GM12878 (cell line): Measurements from ENCODE around the gene NSFL1C. TPM values are rescaled to one million over a fixed set of nuclear protein-coding genes. Genes with fewer than 3 reads are reported as not detected.
A peak's percentile ranks its signal among the peaks of the same experiment; 100 is the strongest.

Experiments
- BHLHE40 ChIP-seq, 2 experiments: fragments of 450-650 bp in 1 of 2; IDR thresholded peaks; 2 replicates each; pipeline ENCODE4 v1.6.1; 2011 to 2017; ENCODE audit warnings: low read depth in 2 of 2, borderline replicate concordance in 1 of 2, improper control_type of control experiment in 1 of 2, low read length in 1 of 2, mild to moderate bottlenecking in 1 of 2
- EED ChIP-seq: sonication (generic); IDR thresholded peaks from 2 replicates; pipeline ENCODE4 v1.6.1; 2016; ENCODE audit warnings: antibody characterized with exemption, low read depth
- KDM1A ChIP-seq: fragments of 200-600 bp; sonication (generic); IDR thresholded peaks from 2 replicates; pipeline ENCODE4 v1.6.1; 2016; ENCODE audit warnings: borderline replicate concordance
- POU2F2 ChIP-seq: IDR thresholded peaks from 3 replicates; pipeline ENCODE4 v1.6.1; 2011; ENCODE audit warnings: low read depth, mild to moderate bottlenecking, low read length, borderline replicate concordance
- RAD51 ChIP-seq: fragments of 450-650 bp; IDR thresholded peaks from 2 replicates; pipeline ENCODE4 v1.6.1; 2016; ENCODE audit warnings: moderate library complexity, mild to moderate bottlenecking, inconsistent platforms
- RFX5 ChIP-seq: IDR thresholded peaks from 2 replicates; pipeline ENCODE4 v1.6.1; 2011; ENCODE audit warnings: low read depth, low read length, improper control_type of control experiment
- STAT1 ChIP-seq: fragments of 450-650 bp; conservative IDR thresholded peaks from 2 replicates; pipeline ENCODE4 v1.6.1; 2014; ENCODE audit warnings: antibody characterized with exemption, mild to moderate bottlenecking
- YY1 ChIP-seq: IDR thresholded peaks from 2 replicates; pipeline ENCODE4 v1.6.1; 2011; ENCODE audit warnings: low read depth, mild to moderate bottlenecking, low read length
- ZZZ3 ChIP-seq: IDR thresholded peaks from 2 replicates; pipeline ENCODE4 v1.6.1; 2011; ENCODE audit warnings: low read depth; ENCODE audit not compliant: control insufficient read depth, insufficient read length
- polyA plus RNA-seq, 11 experiments: library from polyadenylated mRNA; depleted of rRNA in 4 of 11; unstranded in 6 of 11; stranded (reverse) in 5 of 11; fragments of >200 nt; fragmentation: Nextera tagmentation in 4 of 11; fragmentation: Illumina TruSeq in 1 of 11; extraction: Ambion mirVana in 4 of 11; extraction: Trizol in 1 of 11; gene quantifications; 1 replicate in 1 of 11; 2 replicates in 10 of 11; pipeline versions ENCODE4 v1.2.1 to v1.2.3, GENCODE V29; 2011 to 2016; ENCODE audit warnings: inconsistent platforms in 2 of 11, missing spikeins in 2 of 11, low read depth in 1 of 11
- total RNA-seq, 4 experiments: library from RNA; depleted of rRNA in 3 of 4; stranded (reverse); fragments of >200 nt in 3 of 4; fragmentation: Illumina TruSeq in 1 of 4; extraction: Trizol in 1 of 4; gene quantifications; 2 replicates each; pipeline versions ENCODE4 v1.2.1 to v1.2.3, GENCODE V29; 2013 to 2021
- TF ChIP-seq, protein P1 (sequence below): IDR thresholded peaks from 2 replicates; pipeline ENCODE4 v1.6.1; 2011; ENCODE audit warnings: low read depth, mild to moderate bottlenecking, low read length, moderate library complexity, borderline replicate concordance; ENCODE audit errors: extremely low read depth
- TF ChIP-seq, protein P2 (sequence below): fragments of 450-650 bp; IDR thresholded peaks from 2 replicates; pipeline ENCODE4 v1.6.1; 2014; ENCODE audit warnings: mild to moderate bottlenecking
- TF ChIP-seq, protein P3 (sequence below): IDR thresholded peaks from 2 replicates; pipeline ENCODE4 v1.6.1; 2011; ENCODE audit warnings: borderline replicate concordance, low read depth, mild to moderate bottlenecking, moderate library complexity, low read length; ENCODE audit not compliant: insufficient read depth, poor library complexity, severe bottlenecking
- TF ChIP-seq, protein P4 (sequence below): IDR thresholded peaks from 2 replicates; pipeline ENCODE4 v1.6.1; 2012; ENCODE audit warnings: mild to moderate bottlenecking, low read depth, low read length
- TF ChIP-seq, protein P5 (sequence below): fragments of 150-350 bp; IDR thresholded peaks from 2 replicates; pipeline ENCODE4 v1.6.1; 2016; ENCODE audit warnings: low read depth, low read length
- TF ChIP-seq, protein P6 (sequence below): fragments of 450-650 bp; IDR thresholded peaks from 2 replicates; pipeline ENCODE4 v1.6.1; 2017; ENCODE audit warnings: mild to moderate bottlenecking, low read depth, inconsistent platforms; ENCODE audit not compliant: poor library complexity, severe bottlenecking

Gene NSFL1C
- total and polyA plus RNA-seq, 10 of the 15 experiments (the other 5 are each of a cell fraction or from before 2014, with no cell fraction given): 21.5 to 100 (median 38.1) TPM

DNA sequence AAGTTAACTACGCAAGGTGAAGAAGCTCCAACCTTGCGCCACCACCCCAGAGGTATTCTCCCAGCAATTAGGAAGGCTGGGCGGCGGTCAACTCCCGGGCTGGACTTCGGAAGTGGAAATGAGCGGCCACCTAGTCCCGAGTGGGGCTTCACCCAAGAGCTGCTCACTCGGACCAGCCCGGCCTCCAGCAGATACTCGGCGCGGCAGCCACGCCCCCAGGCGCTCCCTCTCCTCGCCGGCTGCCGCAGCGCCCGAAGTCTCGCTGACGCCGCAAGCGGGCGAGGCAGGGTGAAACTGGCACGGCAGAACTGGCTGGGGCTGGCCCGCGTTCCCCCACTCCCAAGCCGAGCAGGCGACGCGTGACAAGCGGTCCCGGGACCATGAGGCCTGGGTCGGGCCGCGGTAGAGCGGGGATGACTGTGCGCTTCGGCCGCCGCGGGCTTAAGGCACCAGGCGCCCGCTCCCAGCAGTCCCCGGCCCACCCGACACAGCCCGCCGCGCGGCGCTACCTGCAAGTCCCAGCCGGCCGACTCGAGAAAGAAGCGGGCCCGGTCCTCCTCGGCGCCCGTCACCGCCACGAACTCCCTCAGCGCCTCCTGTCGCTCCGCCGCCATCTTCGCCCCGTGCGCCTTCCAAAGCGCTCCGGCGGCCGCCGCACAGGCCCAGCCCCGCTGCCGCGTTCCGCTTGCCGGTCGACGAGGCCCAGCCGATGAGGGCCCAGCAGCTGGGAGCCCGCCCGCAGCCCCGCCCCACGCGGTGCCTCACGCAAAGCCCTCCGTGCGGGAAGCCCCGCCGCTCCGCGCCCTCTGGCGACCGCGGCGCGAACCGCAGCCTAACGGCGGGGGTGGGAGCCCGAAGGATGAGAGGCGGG lies at the start of gene NSFL1C (continued):
- TF ChIP-seq EED (no peak; the same call in 1 of the 2 replicates), ZZZ3 (no peak), YY1 (peak; percentile 99), RFX5 (no peak), POU2F2 (peak; percentile 77; the same call in 1 of the 3 replicates), STAT1 (peak; percentile 72; the same call in 1 of the 2 replicates), BHLHE40 (IDR thresholded peaks at IDR 0.05; ENCODE audit: borderline replicate concordance in 1 of 2, low read depth in 2 of 2, low read length in 1 of 2) (peak in 1 of 2 experiments; percentile 83; a peak in 2 of 4 replicates), KDM1A (no peak), RAD51 (no peak)
- TF ChIP-seq, protein P1, sequence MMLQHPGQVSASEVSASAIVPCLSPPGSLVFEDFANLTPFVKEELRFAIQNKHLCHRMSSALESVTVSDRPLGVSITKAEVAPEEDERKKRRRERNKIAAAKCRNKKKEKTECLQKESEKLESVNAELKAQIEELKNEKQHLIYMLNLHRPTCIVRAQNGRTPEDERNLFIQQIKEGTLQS: no peak
- TF ChIP-seq, protein P2, sequence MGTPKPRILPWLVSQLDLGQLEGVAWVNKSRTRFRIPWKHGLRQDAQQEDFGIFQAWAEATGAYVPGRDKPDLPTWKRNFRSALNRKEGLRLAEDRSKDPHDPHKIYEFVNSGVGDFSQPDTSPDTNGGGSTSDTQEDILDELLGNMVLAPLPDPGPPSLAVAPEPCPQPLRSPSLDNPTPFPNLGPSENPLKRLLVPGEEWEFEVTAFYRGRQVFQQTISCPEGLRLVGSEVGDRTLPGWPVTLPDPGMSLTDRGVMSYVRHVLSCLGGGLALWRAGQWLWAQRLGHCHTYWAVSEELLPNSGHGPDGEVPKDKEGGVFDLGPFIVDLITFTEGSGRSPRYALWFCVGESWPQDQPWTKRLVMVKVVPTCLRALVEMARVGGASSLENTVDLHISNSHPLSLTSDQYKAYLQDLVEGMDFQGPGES: no peak
- TF ChIP-seq, protein P3, sequence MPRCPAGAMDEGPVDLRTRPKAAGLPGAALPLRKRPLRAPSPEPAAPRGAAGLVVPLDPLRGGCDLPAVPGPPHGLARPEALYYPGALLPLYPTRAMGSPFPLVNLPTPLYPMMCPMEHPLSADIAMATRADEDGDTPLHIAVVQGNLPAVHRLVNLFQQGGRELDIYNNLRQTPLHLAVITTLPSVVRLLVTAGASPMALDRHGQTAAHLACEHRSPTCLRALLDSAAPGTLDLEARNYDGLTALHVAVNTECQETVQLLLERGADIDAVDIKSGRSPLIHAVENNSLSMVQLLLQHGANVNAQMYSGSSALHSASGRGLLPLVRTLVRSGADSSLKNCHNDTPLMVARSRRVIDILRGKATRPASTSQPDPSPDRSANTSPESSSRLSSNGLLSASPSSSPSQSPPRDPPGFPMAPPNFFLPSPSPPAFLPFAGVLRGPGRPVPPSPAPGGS: no peak
- TF ChIP-seq, protein P4, sequence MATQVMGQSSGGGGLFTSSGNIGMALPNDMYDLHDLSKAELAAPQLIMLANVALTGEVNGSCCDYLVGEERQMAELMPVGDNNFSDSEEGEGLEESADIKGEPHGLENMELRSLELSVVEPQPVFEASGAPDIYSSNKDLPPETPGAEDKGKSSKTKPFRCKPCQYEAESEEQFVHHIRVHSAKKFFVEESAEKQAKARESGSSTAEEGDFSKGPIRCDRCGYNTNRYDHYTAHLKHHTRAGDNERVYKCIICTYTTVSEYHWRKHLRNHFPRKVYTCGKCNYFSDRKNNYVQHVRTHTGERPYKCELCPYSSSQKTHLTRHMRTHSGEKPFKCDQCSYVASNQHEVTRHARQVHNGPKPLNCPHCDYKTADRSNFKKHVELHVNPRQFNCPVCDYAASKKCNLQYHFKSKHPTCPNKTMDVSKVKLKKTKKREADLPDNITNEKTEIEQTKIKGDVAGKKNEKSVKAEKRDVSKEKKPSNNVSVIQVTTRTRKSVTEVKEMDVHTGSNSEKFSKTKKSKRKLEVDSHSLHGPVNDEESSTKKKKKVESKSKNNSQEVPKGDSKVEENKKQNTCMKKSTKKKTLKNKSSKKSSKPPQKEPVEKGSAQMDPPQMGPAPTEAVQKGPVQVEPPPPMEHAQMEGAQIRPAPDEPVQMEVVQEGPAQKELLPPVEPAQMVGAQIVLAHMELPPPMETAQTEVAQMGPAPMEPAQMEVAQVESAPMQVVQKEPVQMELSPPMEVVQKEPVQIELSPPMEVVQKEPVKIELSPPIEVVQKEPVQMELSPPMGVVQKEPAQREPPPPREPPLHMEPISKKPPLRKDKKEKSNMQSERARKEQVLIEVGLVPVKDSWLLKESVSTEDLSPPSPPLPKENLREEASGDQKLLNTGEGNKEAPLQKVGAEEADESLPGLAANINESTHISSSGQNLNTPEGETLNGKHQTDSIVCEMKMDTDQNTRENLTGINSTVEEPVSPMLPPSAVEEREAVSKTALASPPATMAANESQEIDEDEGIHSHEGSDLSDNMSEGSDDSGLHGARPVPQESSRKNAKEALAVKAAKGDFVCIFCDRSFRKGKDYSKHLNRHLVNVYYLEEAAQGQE: 0 out of 2 replicates have a peak, but pooled peaks have one; percentile 27
- TF ChIP-seq, protein P5, sequence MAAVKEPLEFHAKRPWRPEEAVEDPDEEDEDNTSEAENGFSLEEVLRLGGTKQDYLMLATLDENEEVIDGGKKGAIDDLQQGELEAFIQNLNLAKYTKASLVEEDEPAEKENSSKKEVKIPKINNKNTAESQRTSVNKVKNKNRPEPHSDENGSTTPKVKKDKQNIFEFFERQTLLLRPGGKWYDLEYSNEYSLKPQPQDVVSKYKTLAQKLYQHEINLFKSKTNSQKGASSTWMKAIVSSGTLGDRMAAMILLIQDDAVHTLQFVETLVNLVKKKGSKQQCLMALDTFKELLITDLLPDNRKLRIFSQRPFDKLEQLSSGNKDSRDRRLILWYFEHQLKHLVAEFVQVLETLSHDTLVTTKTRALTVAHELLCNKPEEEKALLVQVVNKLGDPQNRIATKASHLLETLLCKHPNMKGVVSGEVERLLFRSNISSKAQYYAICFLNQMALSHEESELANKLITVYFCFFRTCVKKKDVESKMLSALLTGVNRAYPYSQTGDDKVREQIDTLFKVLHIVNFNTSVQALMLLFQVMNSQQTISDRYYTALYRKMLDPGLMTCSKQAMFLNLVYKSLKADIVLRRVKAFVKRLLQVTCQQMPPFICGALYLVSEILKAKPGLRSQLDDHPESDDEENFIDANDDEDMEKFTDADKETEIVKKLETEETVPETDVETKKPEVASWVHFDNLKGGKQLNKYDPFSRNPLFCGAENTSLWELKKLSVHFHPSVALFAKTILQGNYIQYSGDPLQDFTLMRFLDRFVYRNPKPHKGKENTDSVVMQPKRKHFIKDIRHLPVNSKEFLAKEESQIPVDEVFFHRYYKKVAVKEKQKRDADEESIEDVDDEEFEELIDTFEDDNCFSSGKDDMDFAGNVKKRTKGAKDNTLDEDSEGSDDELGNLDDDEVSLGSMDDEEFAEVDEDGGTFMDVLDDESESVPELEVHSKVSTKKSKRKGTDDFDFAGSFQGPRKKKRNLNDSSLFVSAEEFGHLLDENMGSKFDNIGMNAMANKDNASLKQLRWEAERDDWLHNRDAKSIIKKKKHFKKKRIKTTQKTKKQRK: no peak
- TF ChIP-seq, protein P6, sequence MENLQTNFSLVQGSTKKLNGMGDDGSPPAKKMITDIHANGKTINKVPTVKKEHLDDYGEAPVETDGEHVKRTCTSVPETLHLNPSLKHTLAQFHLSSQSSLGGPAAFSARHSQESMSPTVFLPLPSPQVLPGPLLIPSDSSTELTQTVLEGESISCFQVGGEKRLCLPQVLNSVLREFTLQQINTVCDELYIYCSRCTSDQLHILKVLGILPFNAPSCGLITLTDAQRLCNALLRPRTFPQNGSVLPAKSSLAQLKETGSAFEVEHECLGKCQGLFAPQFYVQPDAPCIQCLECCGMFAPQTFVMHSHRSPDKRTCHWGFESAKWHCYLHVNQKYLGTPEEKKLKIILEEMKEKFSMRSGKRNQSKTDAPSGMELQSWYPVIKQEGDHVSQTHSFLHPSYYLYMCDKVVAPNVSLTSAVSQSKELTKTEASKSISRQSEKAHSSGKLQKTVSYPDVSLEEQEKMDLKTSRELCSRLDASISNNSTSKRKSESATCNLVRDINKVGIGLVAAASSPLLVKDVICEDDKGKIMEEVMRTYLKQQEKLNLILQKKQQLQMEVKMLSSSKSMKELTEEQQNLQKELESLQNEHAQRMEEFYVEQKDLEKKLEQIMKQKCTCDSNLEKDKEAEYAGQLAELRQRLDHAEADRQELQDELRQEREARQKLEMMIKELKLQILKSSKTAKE: no peak
